GM21381 (cell line): ENCODE data around the gene FOXN1.
A peak's percentile ranks its signal among the peaks of the same experiment; 100 is the strongest.
"Not testable (repeated sequence)": the region's sequence is repeated elsewhere in the genome, so short reads cannot be mapped to it uniquely, and the experiment has no call there.

Experiments used
- ATAC-seq: cut with Tn5 transposase; IDR thresholded peaks from one replicate; pipeline ENCODE4 v1.9.1; 2021; ENCODE audit warnings: mild to moderate bottlenecking, moderate library complexity; ENCODE audit not compliant: unreplicated experiment

FOXN1 gene

DNA sequence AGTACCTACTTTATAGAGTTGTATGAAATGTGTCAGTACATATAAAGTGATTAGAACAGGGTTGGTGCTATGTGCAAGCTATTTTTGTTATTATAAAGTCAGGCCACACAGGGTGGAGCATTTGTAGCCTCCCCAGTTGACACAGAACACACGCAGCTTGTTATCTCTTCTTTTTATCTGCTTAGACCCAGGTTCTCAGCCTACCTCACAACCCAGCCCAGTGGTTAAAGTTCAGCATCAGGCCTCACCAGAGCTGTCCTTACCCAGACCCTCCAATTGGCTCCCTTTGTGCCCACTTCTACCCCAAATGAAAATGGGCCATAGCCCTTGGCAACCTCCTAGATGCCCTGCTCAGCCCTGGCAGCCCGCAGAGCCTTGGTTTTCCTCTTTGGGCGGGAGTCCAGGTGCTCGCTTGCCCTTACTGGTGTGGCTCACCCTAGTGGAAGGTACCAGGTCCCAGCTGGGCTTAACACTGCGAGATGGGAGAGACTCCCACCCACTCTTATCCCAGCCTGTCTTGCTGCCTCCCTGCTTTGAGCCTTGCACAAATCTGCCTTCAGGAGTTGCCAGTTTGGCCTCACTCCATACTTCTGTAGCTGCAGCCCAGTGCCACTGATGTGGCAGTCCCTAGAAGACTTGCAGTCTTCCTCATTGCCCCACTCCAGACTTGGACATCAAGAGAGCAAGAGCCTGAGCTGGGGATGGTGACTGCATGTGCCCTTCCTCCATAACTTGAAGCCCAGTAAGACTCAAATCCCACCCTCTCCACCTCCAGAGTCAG lies 66.3 kb downstream of the FOXN1 start:
- ATAC-seq, result no peak

DNA sequence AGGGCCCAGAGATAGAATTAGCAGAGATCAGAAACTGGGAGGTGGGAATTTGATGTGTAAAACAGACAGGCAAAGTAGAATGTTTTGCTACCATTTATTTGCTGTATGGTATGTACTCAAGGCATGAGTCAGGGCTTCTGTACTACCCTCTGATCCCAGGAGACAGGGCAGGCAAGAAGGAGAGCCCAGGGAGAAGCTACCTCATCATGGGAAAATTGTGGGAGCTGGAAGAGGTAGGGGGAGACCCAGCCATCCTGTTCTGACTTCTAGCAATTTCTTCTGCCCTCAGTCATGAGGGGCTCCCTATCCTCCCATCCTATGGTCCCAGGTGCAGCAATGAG lies 66.9 kb downstream of the FOXN1 start:
- no peak for ATAC-seq

DNA sequence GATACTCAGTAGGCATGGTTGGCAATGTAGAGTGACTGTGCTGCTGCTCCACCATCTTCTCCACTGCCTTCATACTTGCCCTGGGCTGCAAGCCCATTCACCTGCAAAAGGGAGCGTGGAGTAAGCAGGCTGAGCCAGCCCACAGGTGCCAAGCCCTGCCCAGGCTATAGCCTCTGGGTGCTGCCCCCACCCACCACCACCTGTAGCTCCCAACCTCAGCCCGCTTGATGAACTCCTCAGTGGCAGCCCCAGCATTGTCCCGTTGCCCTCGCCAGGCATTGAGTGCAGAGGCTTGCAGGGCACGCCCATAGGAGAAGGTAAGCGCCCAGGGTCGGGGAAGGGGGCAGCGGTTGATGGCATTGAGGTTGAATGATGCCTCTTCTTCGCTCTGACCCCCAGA lies 67.4 kb downstream of the FOXN1 start:
- no peak for ATAC-seq

DNA sequence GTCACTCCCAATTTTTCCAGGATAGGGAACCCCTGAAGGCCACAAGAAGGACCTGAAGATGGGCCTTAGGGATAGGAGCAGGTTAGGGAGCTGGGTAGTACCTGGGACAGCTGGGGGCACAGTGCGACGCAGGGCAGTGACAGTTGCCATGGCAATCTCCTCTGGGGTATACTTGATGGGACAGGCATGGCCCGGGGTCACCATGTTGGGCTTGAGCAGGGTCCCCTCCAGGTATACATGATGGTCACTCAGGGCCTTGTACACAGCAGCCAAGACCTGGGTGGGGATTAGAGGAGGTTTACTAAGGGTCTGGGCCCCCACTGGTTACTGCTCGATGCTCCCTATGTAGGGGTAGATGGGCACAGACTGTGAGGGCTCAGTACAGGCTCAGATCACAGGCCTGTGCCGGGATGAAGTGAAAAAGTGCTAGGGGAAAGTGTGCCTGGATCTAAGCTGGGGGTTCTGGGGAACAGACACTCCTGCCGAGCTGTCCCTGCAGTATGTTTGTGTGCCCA lies 67.9 kb downstream of the FOXN1 start:
- no peak for ATAC-seq

DNA sequence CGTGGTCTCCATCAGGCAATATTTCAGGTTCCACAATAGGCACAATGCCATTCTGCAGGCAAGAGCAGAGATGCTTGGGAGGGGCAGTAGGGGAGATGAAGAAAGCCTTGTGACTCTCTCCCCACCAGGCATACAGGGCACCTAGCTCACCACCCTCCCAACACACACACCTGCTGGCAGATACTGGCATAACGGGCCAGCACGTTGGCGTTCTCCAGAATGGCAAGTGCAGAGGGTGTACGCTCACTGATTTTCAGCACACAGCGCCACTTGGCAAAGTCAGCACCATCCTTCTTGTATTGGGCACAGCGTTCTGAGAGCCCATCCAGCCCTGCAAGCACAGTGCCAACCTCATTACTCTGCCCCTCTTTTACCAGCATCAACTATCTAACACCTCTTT lies 68.4 kb downstream of the FOXN1 start:
- no peak for ATAC-seq

DNA sequence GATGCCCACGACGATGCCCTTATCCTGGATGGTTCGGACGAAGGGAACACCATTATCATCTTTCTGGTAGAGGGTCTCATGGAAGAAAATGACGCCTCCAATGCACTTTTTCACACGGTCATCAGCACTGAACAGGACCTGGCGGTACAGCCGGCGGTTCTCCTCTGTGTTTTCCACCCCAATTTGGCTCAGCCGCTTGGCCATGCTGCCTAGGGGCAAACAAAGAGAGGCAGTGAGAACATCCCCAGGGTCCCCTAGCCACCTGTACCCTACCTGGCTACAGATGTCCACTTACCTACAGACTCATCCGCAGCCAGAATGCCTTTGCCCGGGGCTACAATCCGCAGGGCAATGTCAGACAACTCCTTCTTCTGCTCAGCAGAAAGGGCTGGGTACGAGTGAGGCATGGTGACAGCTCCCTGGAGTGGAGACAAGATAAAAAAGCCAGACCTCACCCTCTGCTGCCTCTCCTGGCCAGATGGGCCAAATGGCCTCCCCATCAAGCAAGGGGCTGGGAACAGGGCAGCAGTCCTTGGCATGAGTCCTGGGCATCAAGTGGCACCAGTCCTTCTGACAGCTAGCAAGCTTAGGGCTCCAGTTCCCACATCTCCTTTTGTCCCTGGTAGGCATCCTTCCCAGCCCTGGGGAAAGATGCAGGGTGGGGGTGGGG lies 69.1 kb downstream of the FOXN1 start:
- ATAC-seq, result no peak

DNA sequence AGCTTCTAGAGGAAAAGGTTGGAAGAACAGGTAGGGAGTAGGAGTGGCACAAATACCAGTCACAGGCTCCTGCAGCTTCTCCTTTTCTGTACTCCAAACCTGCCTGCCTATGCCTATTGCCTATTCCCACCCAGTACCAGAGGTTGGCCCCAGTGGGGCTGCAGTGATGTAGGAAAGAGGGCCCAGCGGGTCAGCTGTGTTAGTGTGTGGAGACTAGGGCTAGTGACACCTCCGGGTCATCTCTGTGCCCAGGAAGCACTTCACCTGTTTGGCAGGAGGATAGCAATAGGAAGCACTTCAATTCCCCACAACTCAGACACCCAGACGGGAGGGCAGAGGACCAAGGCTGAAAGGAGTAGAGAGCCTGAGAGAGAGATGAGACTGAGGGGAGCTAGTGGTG lies 69.9 kb downstream of the FOXN1 start:
- not testable (repeated sequence) for ATAC-seq

DNA sequence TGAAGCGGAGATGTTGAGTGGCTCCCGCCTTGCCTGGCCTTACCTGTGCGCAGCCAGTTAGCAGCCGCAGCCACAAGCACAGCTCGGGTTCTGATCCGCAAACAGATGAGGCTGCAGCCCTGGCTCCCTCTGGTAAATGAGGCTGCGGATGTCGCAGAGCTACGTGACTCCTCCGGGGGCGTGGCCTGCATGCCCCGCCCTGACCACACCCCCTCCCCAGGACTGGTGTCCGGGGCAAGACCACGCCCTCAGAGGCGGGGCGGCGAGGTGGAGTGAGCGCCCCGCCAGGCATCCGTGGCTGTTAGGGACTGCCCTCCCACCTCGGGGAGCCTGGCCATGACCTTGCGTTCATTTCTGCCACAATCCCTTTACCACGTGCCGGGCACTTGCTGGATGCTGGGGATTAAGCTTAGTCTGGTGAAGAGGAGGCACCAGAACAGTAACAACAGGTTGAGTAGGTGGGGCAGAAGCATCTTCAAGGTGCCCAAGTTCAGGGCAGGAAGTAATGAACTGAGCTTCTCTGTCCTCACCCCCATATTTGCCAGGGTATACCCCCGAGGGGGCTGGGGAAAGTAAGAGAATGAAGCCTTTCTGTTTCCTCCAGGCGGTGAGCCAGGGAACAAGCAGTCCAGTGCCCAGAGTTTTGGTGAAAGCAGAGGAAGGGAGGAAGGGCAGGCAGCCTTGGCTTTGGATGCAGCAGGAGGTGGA lies 70.8 kb downstream of the FOXN1 start, which contains the start of gene ALDOC:
Gene ALDOC (minus strand): TSS at position 138 of the 708 bp plus-strand sequence. CDS start 1,363 bp downstream, outside the sequence.
- peak; percentile 74 for ATAC-seq

DNA sequence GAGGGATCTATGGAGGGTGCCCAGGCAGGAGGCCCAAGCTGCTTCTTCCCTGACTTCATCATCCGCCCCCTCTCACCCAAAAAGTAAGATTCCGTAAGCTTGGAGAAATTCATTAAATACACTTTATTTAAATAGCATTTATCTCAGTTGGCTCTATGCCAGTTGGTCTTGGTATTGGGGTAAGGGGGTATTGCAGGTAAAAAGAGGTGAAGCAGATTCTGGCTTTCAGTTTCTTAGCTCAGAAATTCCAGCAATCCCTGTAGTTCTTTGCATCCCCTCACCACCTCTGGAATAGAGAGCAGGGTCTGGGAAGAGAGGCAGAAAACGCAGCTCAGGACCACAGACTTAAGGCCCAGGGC lies 71.3 kb downstream of the FOXN1 start:
- no peak for ATAC-seq

DNA sequence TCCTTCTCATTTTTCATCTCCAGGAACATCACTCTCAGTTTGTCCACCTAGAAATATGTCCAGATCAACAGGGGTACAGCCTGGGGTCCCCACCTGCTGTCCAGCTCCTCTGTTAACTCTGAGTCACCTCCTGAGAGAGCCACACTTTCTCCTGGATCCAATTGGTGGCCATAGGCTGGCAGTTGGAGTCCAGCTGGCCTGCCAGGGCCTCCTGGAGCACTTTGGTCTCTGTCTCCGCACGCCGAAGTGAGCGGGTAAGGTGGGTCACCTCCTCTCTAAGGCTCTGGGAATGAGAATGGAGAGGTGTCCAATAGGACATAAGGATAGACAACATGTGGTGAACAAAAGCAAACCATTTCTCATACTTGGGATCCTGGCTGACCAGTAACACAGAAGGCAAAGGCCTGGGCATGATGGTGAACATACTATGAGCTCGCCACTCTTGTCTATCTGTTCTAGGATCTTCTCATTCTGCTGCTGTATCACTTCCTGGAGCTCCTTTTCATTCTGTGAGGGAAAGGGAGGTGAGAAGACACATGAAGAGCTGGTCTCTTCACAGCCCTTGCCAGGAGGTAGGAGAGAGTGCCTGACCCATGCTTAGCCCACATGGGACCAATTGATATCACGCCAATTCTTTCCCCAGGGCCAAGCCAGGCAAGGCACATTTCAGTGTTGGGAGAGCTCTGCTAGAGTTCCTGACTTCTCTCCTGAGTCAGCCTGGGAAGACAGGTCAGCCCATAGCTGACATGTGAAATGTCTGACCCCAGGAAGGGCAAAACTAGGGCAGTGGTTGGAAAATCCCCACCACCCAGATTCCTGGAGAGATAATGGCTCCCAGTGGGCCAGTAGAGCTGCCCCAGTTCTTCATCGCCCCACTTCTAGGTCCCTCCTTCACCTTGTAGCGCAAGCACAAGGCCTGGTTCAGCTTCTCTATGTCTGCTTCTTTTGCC lies 72.4 kb downstream of the FOXN1 start:
- no peak for ATAC-seq

DNA sequence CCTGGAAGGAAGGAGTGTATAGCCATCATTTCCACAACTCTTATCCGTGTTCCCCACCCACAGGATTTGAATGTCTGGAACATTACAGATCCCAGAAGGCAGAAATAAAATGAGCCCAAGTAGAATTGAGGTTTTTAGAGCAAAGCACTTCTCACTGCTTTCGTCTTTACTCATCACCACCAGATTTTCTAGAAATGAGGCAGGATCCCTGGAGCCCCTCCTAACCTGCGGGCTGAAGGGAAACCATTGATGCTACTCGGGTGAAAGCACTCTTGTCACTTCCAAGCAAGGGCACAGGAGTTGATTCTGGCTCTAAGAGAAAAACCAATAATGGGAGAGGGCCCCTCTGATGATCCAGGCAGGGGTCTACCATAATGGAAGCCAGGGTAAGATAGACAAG lies 73.4 kb downstream of the FOXN1 start:
- ATAC-seq, result no peak

DNA sequence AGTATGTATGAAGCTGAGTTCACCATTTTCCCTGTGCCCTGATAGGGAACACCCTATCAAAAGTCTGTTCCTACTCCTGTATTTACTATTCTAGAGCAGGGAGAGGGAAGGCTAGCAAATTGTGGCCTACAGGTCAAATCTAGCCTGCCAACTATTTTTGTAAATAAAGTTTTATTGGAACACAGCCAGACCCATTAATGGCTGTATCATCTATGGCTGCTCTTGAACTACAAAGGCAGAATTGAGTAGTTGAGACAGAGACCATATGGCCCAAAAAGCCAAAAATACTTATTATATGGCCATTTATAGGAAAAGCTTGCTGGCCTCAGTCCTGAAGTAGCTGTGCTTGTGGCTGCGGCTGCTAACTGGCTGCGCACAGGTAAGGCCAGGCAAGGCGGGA lies 74.8 kb downstream of the FOXN1 start:
- ATAC-seq, result no peak

DNA sequence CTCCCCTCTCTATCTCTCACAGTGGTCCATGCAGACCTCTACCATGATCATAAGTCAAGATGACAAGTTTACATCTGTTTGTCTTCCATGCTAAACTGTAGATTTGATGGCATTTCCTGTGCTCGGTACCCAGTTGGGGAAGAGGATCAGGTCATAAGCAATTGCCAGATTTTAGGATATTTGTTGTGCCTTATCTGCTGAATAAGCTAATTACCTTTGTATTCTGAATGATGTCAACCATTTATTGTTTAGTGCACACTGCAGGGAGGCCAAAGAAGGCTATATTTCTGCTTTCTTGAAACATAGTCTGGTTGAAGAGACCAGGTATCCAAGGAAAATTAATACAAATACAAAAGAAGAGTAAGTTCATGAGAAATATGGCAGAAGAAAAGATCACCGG lies 76.4 kb downstream of the FOXN1 start:
- no peak for ATAC-seq

DNA sequence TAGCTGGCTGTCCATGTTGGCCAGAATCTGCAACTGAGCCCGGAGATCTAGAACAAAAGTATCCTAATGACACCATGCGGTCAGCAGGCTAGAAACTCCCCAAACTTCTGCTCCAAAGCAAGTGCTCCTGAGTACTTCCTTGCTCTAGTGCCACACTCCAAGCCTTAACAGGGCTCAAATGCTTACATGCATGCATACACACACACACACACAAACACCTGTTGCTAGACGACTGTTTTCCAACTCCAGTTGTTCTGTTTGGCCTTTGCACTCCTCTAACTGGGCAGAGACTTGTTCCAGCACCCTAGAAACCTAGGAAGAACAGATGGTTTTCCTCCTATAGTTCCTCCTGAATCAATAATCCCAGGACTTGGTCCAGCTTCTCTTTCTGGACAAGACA lies 78.3 kb downstream of the FOXN1 start:
- ATAC-seq, result no peak

DNA sequence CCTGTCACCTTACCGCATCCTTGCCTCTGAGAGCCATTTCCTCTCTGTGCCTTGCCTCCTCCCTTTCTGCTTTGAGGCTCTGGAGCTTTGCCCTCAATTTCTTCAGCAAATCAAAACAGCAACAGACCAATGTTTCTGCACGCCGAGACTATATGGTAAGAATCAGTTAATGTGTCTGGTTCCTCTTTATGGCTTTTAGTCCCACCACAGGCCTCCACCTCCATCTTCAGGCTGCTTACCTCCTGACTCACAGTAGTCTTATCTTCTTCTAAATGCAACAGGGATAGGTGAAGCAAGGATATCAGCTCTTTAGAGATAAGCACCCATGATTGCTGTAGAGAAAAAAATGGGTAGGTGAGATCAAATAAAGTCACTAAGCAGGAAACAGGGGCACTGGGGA lies 79.7 kb downstream of the FOXN1 start:
- no peak for ATAC-seq
